ACC112 (cell line): ENCODE results near the gene PACRG.

Experiments
- H2AFZ ChIP-seq: fragments of 200-600 bp; sonication (generic); one replicate; pipeline ENCODE4 v1.6.0; 2017; ENCODE audit warnings: antibody characterized with exemption, low read length; ENCODE audit not compliant: unreplicated experiment
- H3K27ac ChIP-seq: fragments of 200-600 bp; sonication (generic); 2 replicates; pipeline ENCODE4 v1.5.1; 2014; ENCODE audit warnings: low read depth, mild to moderate bottlenecking, antibody characterized with exemption, low read length, moderate library complexity
- H3K27me3 ChIP-seq: fragments of 200-600 bp; sonication (generic); 2 replicates; pipeline ENCODE4 v1.6.1; 2014; ENCODE audit warnings: mild to moderate bottlenecking, antibody characterized with exemption, low read length, moderate library complexity, mixed read lengths; ENCODE audit not compliant: insufficient read depth
- H3K36me3 ChIP-seq: fragments of 200-600 bp; sonication (generic); 2 replicates; pipeline ENCODE4 v1.6.1; 2016; ENCODE audit warnings: mild to moderate bottlenecking, antibody characterized with exemption, low read length, moderate library complexity, mixed read lengths; ENCODE audit not compliant: insufficient read depth
- H3K4me1 ChIP-seq: fragments of 200-600 bp; sonication (generic); one replicate; pipeline ENCODE4 v1.6.1; 2016; ENCODE audit warnings: low read length, mixed read lengths; ENCODE audit not compliant: insufficient read depth, unreplicated experiment, control insufficient read depth
- H3K4me3 ChIP-seq: fragments of 200-600 bp; sonication (generic); 2 replicates; pipeline ENCODE4 v1.5.1; 2014; ENCODE audit warnings: mild to moderate bottlenecking, low read depth, low read length
- H3K79me2 ChIP-seq: fragments of 200-600 bp; sonication (generic); one replicate; pipeline ENCODE4 v1.6.0; 2016; ENCODE audit warnings: low read length; ENCODE audit not compliant: control insufficient read depth, unreplicated experiment, insufficient read depth

The PACRG gene

GRCh38 chr6:162921510-162922040 lies 193.8 kb downstream of the PACRG start:
- no peaks in the 10 kb centered on the region for H3K79me2 ChIP-seq
- peaks cover 7% of the 10 kb centered on the region for H3K4me1 ChIP-seq
- H3K36me3 ChIP-seq: no peaks in the 10 kb centered on the region
- H2AFZ ChIP-seq: no peak overlapping the region
- H3K27ac ChIP-seq: no peak overlapping the region
- no peaks in the 10 kb centered on the region for H3K27me3 ChIP-seq
- no peak overlapping the region for H3K4me3 ChIP-seq

- no peaks in the 10 kb centered on the region for H3K36me3 ChIP-seq
- no peak overlapping the region for H2AFZ ChIP-seq
- H3K27me3 ChIP-seq: no peaks in the 10 kb centered on the region
- no peaks in the 10 kb centered on the region for H3K79me2 ChIP-seq
- no peak overlapping the region for H3K27ac ChIP-seq
- peaks cover 2% of the 10 kb centered on the region for H3K4me1 ChIP-seq
- H3K4me3 ChIP-seq: no peak overlapping the region
Observed at GRCh38 chr6:162922563-162923166, 194.9 kb downstream of the PACRG start.

GRCh38 chr6:162934844-162935243 lies 207.1 kb downstream of the PACRG start:
- no peaks in the 10 kb centered on the region for H3K4me1 ChIP-seq
- no peaks in the 10 kb centered on the region for H3K36me3 ChIP-seq

GRCh38 chr6:162940426-162940825 lies 212.7 kb downstream of the PACRG start:
- Histone ChIP-seq H3K79me2 (no peaks in the 10 kb centered on the region), H3K36me3 (no peaks in the 10 kb centered on the region), H3K4me3 (no peak overlapping the region), H3K27me3 (no peaks in the 10 kb centered on the region), H2AFZ (no peak overlapping the region), H3K27ac (no peak overlapping the region), H3K4me1 (no peaks in the 10 kb centered on the region)

More at GRCh38 chr6:162934844-162935243, 207.1 kb downstream of the PACRG start:
- H3K79me2 ChIP-seq: no peaks in the 10 kb centered on the region
- no peak overlapping the region for H3K4me3 ChIP-seq
- H3K27me3 ChIP-seq: no peaks in the 10 kb centered on the region
- H2AFZ ChIP-seq: no peak overlapping the region
- no peak overlapping the region for H3K27ac ChIP-seq

- Histone ChIP-seq H2AFZ (no peak overlapping the region), H3K27ac (no peak overlapping the region), H3K27me3 (no peaks in the 10 kb centered on the region), H3K4me1 (no peaks in the 10 kb centered on the region), H3K36me3 (no peaks in the 10 kb centered on the region), H3K79me2 (no peaks in the 10 kb centered on the region), H3K4me3 (no peak overlapping the region)
Observed at GRCh38 chr6:162941128-162941527, 213.4 kb downstream of the PACRG start.

- H2AFZ ChIP-seq: no peak overlapping the region
- H3K4me3 ChIP-seq: no peak overlapping the region
- H3K79me2 ChIP-seq: no peaks in the 10 kb centered on the region
- H3K36me3 ChIP-seq: no peaks in the 10 kb centered on the region
- no peak overlapping the region for H3K27ac ChIP-seq
- no peaks in the 10 kb centered on the region for H3K4me1 ChIP-seq
- no peaks in the 10 kb centered on the region for H3K27me3 ChIP-seq
Observed at GRCh38 chr6:162942866-162943265, 215.1 kb downstream of the PACRG start.

- Histone ChIP-seq H3K27me3 (no peaks in the 10 kb centered on the region), H3K36me3 (no peaks in the 10 kb centered on the region), H3K4me3 (no peak overlapping the region), H3K79me2 (no peaks in the 10 kb centered on the region), H3K27ac (no peak overlapping the region), H2AFZ (no peak overlapping the region), H3K4me1 (no peaks in the 10 kb centered on the region)
Observed at GRCh38 chr6:162943369-162943768, 215.6 kb downstream of the PACRG start.

GRCh38 chr6:162951164-162951743 lies 223.5 kb downstream of the PACRG start:
- H2AFZ ChIP-seq: no peak overlapping the region
- no peaks in the 10 kb centered on the region for H3K27me3 ChIP-seq
- H3K4me1 ChIP-seq: no peaks in the 10 kb centered on the region
- no peaks in the 10 kb centered on the region for H3K36me3 ChIP-seq
- no peak overlapping the region for H3K4me3 ChIP-seq
- H3K27ac ChIP-seq: no peak overlapping the region
- no peaks in the 10 kb centered on the region for H3K79me2 ChIP-seq

GRCh38 chr6:162952423-162952822 lies 224.6 kb downstream of the PACRG start:
- Histone ChIP-seq H3K4me3 (no peak overlapping the region), H3K36me3 (no peaks in the 10 kb centered on the region), H3K4me1 (no peaks in the 10 kb centered on the region), H3K79me2 (no peaks in the 10 kb centered on the region), H3K27me3 (no peaks in the 10 kb centered on the region), H2AFZ (no peak overlapping the region), H3K27ac (no peak overlapping the region)

- Histone ChIP-seq H2AFZ (no peak overlapping the region), H3K4me3 (no peak overlapping the region), H3K79me2 (no peaks in the 10 kb centered on the region), H3K36me3 (no peaks in the 10 kb centered on the region), H3K27ac (no peak overlapping the region), H3K4me1 (peaks cover 3% of the 10 kb centered on the region), H3K27me3 (no peaks in the 10 kb centered on the region)
Observed at GRCh38 chr6:162957062-162957461, 229.3 kb downstream of the PACRG start.
